Measurements from ENCODE around the gene CILP2.

GRCh38 chr19:19543640-19544039, 5.6 kb downstream of the CILP2 start:
- TF ChIP-seq, protein P1, sequence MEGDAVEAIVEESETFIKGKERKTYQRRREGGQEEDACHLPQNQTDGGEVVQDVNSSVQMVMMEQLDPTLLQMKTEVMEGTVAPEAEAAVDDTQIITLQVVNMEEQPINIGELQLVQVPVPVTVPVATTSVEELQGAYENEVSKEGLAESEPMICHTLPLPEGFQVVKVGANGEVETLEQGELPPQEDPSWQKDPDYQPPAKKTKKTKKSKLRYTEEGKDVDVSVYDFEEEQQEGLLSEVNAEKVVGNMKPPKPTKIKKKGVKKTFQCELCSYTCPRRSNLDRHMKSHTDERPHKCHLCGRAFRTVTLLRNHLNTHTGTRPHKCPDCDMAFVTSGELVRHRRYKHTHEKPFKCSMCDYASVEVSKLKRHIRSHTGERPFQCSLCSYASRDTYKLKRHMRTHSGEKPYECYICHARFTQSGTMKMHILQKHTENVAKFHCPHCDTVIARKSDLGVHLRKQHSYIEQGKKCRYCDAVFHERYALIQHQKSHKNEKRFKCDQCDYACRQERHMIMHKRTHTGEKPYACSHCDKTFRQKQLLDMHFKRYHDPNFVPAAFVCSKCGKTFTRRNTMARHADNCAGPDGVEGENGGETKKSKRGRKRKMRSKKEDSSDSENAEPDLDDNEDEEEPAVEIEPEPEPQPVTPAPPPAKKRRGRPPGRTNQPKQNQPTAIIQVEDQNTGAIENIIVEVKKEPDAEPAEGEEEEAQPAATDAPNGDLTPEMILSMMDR (conservative IDR thresholded peaks at IDR 0.05 in 1 of 2, IDR thresholded peaks at IDR 0.05 in 1 of 2; ENCODE audit: extremely low read depth in 1 of 2, insufficient read depth in 1 of 2, low read depth in 1 of 2, low read length in 2 of 2) = no peak
- no peak for TF ChIP-seq EZH2 (IDR thresholded peaks at IDR 0.05; ENCODE audit: borderline replicate concordance, low read length)
